SK-N-SH treated with all-trans-retinoic acid at 6 μM for 48 hours (cell line): ENCODE data around the gene LCNL1.

Experiments
- ARNTL ChIP-seq: fragments of 450-650 bp; formaldehyde crosslinking; IDR thresholded peaks from 2 replicates; pipeline ENCODE4 v1.5.0; 2020; ENCODE audit warnings: low read depth, mild to moderate bottlenecking, moderate library complexity, borderline replicate concordance
- CREB5 ChIP-seq: fragments of 250-450 bp; sonication (Bioruptor Pico); IDR thresholded peaks from 2 replicates; pipeline ENCODE4 v1.5.1; 2020; ENCODE audit warnings: low read depth, mild to moderate bottlenecking, moderate library complexity
- ESRRG ChIP-seq: fragments of 250-450 bp; sonication (Bioruptor Pico); IDR thresholded peaks from 2 replicates; pipeline ENCODE4 v1.6.1; 2021; ENCODE audit warnings: mild to moderate bottlenecking
- GLIS3 ChIP-seq: fragments of 250-450 bp; sonication (Bioruptor Pico); IDR thresholded peaks from 2 replicates; pipeline ENCODE4 v1.5.0; 2020; ENCODE audit warnings: mild to moderate bottlenecking, moderate library complexity
- PATZ1 ChIP-seq: fragments of 250-450 bp; sonication (Bioruptor Pico); IDR thresholded peaks from 2 replicates; pipeline ENCODE4 v1.8.0; 2020; ENCODE audit warnings: mild to moderate bottlenecking, moderate library complexity, borderline replicate concordance
- PPARA ChIP-seq: fragments of 250-450 bp; sonication (Bioruptor Pico); IDR thresholded peaks from 2 replicates; pipeline ENCODE4 v1.5.0; 2020; ENCODE audit warnings: mild to moderate bottlenecking, borderline replicate concordance
- SNAI2 ChIP-seq: fragments of 250-450 bp; sonication (Bioruptor Pico); IDR thresholded peaks from 2 replicates; pipeline ENCODE4 v1.5.0; 2020; ENCODE audit warnings: mild to moderate bottlenecking, moderate library complexity
- ZC3H10 ChIP-seq: fragments of 250-450 bp; sonication (Bioruptor Pico); IDR thresholded peaks from 2 replicates; pipeline ENCODE4 v1.5.1; 2021; ENCODE audit warnings: mild to moderate bottlenecking, moderate library complexity
- ZFP3 ChIP-seq: fragments of 250-450 bp; sonication (Bioruptor Pico); IDR thresholded peaks from 2 replicates; pipeline ENCODE4 v1.5.0; 2020; ENCODE audit warnings: mild to moderate bottlenecking, moderate library complexity
- ZNF565 ChIP-seq: fragments of 450-650 bp; formaldehyde crosslinking; conservative IDR thresholded peaks from 2 replicates; pipeline ENCODE4 v1.5.0; 2020; ENCODE audit warnings: low read depth, mild to moderate bottlenecking, moderate library complexity

GRCh38 chr9:137028263-137029057 is 45.7 kb downstream of the LCNL1 start:
- TF ChIP-seq PPARA (CRISPR knock-in tag) (no peak), ZFP3 (CRISPR knock-in tag) (no peak), GLIS3 (CRISPR knock-in tag) (no peak), ZC3H10 (CRISPR knock-in tag) (no peak), CREB5 (CRISPR knock-in tag) (no peak), SNAI2 (CRISPR knock-in tag) (no peak), ARNTL (CRISPR knock-in tag) (no peak), ZNF565 (CRISPR knock-in tag) (no peak), PATZ1 (no peak), ESRRG (CRISPR knock-in tag) (no peak)
